Endothelial cell of umbilical vein (primary cell): Measurements from ENCODE around the gene CEACAM20. TPM values are rescaled to one million over a fixed set of nuclear protein-coding genes. Genes with fewer than 3 reads are reported as not detected.

Experiments used
- BruUV-seq: library from RNA; stranded (reverse); fragments of 400-500 nt; replicated peaks from 2 replicates; lab custom pipeline; 2021; lab: Mats Ljungman, UMichigan
- CTCF ChIA-PET: fragments of 300-600, 350-600 bp; sonication (Branson Sonifier 250); formaldehyde crosslinking; loops from one replicate; lab custom pipeline; 2021; ENCODE audit warnings: antibody characterized with exemption, inconsistent platforms; lab: Charles Lee
- POLR2A ChIA-PET: fragments of 300-600, 350-600 bp; sonication (Branson Sonifier 250); formaldehyde crosslinking; loops from one replicate; lab custom pipeline; 2021; ENCODE audit warnings: antibody characterized with exemption, inconsistent platforms; lab: Charles Lee
- DNase-seq: peaks from one replicate; pipeline ENCODE4 v3.0.0-alpha.2; 2011; ENCODE audit warnings: low read depth, low spot score
- FAIRE-seq: peaks from 2 replicates; lab custom pipeline; 2011; peaks lifted over from hg19 to GRCh38; lab: Jason Lieb, UNC
- H2AFZ ChIP-seq: 2 replicates; pipeline ENCODE4 v1.6.0; 2012; ENCODE audit warnings: low read depth, low read length, control low read depth, inconsistent platforms
- H3K27ac ChIP-seq: 2 replicates; pipeline ENCODE4 v1.5.1; 2011; ENCODE audit warnings: low read depth, mild to moderate bottlenecking, control low read depth, low read length, moderate library complexity; ENCODE audit not compliant: insufficient read depth
- H3K27me3 ChIP-seq, 2 experiments: 2 replicates each; pipeline versions ENCODE4 v1.6.0 to v1.6.1; 2011; ENCODE audit warnings: low read length in 2 of 2, mixed read lengths in 1 of 2; ENCODE audit not compliant: control insufficient read depth in 2 of 2, insufficient read depth in 2 of 2
- H3K36me3 ChIP-seq, 2 experiments: 2 replicates in 1 of 2; 3 replicates in 1 of 2; pipeline ENCODE4 v1.5.1; 2011; ENCODE audit warnings: low read length in 2 of 2, mild to moderate bottlenecking in 1 of 2, moderate library complexity in 1 of 2; ENCODE audit not compliant: control insufficient read depth in 2 of 2, insufficient read depth in 2 of 2; ENCODE audit errors: extremely low read depth in 1 of 2
- H3K4me1 ChIP-seq: 3 replicates; pipeline ENCODE4 v1.5.1; 2011; ENCODE audit warnings: mild to moderate bottlenecking, low read length; ENCODE audit not compliant: control insufficient read depth, insufficient read depth; ENCODE audit errors: extremely low read depth
- H3K4me2 ChIP-seq: 2 replicates; pipeline ENCODE4 v1.6.1; 2011; ENCODE audit warnings: low read length, control low read depth, mixed read lengths; ENCODE audit not compliant: insufficient read depth
- H3K4me3 ChIP-seq, 3 experiments: fragments of 200-600 bp in 1 of 3; sonication (generic), shearing (Covaris generic) in 1 of 3; replicated peaks in 1 of 3; 2 replicates each; pipeline ENCODE4 v1.5.1; 2011 to 2016; ENCODE audit warnings: control low read depth in 3 of 3, low read length in 3 of 3, mild to moderate bottlenecking in 2 of 3, inconsistent platforms in 1 of 3, low read depth in 1 of 3, moderate library complexity in 1 of 3; ENCODE audit not compliant: insufficient read depth in 1 of 3
- H3K79me2 ChIP-seq: 2 replicates; pipeline ENCODE4 v1.6.0; 2012; ENCODE audit warnings: low read length, inconsistent platforms; ENCODE audit not compliant: control insufficient read depth, insufficient read depth
- H3K9ac ChIP-seq: replicated peaks from 2 replicates; pipeline ENCODE3; 2011; ENCODE audit warnings: low read length, control low read depth; ENCODE audit not compliant: insufficient read depth; ENCODE audit errors: extremely low read depth
- H3K9me1 ChIP-seq: replicated peaks from 3 replicates; pipeline ENCODE4 v1.6.0; 2011; ENCODE audit warnings: mild to moderate bottlenecking, low read length; ENCODE audit not compliant: control insufficient read depth, insufficient read depth; ENCODE audit errors: extremely low read depth
- H3K9me3 ChIP-seq: replicated peaks from 2 replicates; pipeline ENCODE4 v1.5.1; 2012; ENCODE audit warnings: low read length, inconsistent platforms; ENCODE audit not compliant: control insufficient read depth, insufficient read depth
- H4K20me1 ChIP-seq: replicated peaks from 2 replicates; pipeline ENCODE3; 2011; ENCODE audit warnings: mild to moderate bottlenecking, low read length; ENCODE audit not compliant: control insufficient read depth, insufficient read depth; ENCODE audit errors: extremely low read depth
- CTCF ChIP-seq, 2 donors: IDR thresholded peaks; 1 replicate in 1 of 2; 2 replicates in 1 of 2; pipeline ENCODE4 v1.5.1; 2011; ENCODE audit warnings: low read length in 2 of 2, mild to moderate bottlenecking in 2 of 2, moderate library complexity in 2 of 2, control low read depth in 1 of 2, inconsistent platforms in 1 of 2, low read depth in 1 of 2; ENCODE audit not compliant: insufficient read depth in 1 of 2; ENCODE audit errors: extremely low read depth in 1 of 2
- EZH2 ChIP-seq: IDR thresholded peaks from 2 replicates; pipeline ENCODE4 v1.6.1; 2012; ENCODE audit warnings: borderline replicate concordance, low read depth, mild to moderate bottlenecking, moderate library complexity, low read length, inconsistent platforms; ENCODE audit not compliant: severe bottlenecking
- GATA2 ChIP-seq: IDR thresholded peaks from 2 replicates; pipeline ENCODE4 v1.7.0; 2011; ENCODE audit warnings: low read depth, mild to moderate bottlenecking, moderate library complexity, mixed read lengths, low read length; ENCODE audit not compliant: insufficient read length, insufficient read depth
- JUN ChIP-seq: IDR thresholded peaks from 2 replicates; pipeline ENCODE4 v1.6.1; 2011; ENCODE audit warnings: borderline replicate concordance, low read depth; ENCODE audit not compliant: insufficient read length, insufficient read depth
- MYC ChIP-seq: IDR thresholded peaks from one replicate; pipeline ENCODE4 v1.6.1; 2011; ENCODE audit warnings: mild to moderate bottlenecking, low read depth, low read length
- POLR2A ChIP-seq: IDR thresholded peaks from 2 replicates; pipeline ENCODE4 v1.6.1; 2012; ENCODE audit warnings: low read depth, mild to moderate bottlenecking, control low read depth, low read length
- POLR2AphosphoS5 ChIP-seq: IDR thresholded peaks from 2 replicates; pipeline ENCODE4 v1.6.1; 2012; ENCODE audit warnings: low read depth, mild to moderate bottlenecking, control low read depth, low read length, moderate library complexity; ENCODE audit not compliant: insufficient read depth
- dilution Hi-C: fragments of 300-500 bp; cut with MboI; formaldehyde crosslinking; loops from one replicate; pipeline ENCODE4 v1.15.0; 2019; ENCODE audit warnings: low sequenced_read_pairs; ENCODE audit not compliant: extremely low pct_ligation_motif_present
- intact Hi-C: fragments of 100-400 bp; cut with micrococcal nuclease; formaldehyde crosslinking; loops from one replicate; pipeline ENCODE4 v1.10.0; 2022
- polyA plus RNA-seq, 4 experiments: library from polyadenylated mRNA; depleted of rRNA in 3 of 4; stranded (reverse) in 3 of 4; unstranded in 1 of 4; fragments of >200 nt; gene quantifications; 2 replicates each; pipeline versions ENCODE4 v1.2.1 to v1.2.3, GENCODE V29; 2011 to 2012; ENCODE audit warnings: missing spikeins in 1 of 4
- total RNA-seq: library from RNA; stranded (reverse); gene quantifications from 2 replicates; pipeline ENCODE4 v1.2.3, GENCODE V29; 2021

Gene CEACAM20
- total and polyA plus RNA-seq, 2 donors (not counting 3 experiments of a cell fraction or from before 2014, with no cell fraction given) = 0.06 TPM; not detected in 1

- Histone ChIP-seq H2AFZ (no peak overlapping the region), H3K4me2 (no peak overlapping the region), H3K79me2 (peaks cover 29% of the 10 kb centered on the region), H3K9me3 (no peaks in the 10 kb centered on the region), H3K36me3 (peaks cover under 1 to 12% of the 10 kb centered on the region in 2 experiments), H3K9ac (no peak overlapping the region), H3K4me1 (peaks cover 11% of the 10 kb centered on the region), H4K20me1 (no peaks in the 10 kb centered on the region), H3K4me3 (no peak overlapping the region), H3K27ac (no peak overlapping the region), H3K27me3 (no peaks in the 10 kb centered on the region), H3K9me1 (no peaks in the 10 kb centered on the region)
- ChIA-PET CTCF (interaction anchor here (0.5 kb wide), 1 partner anchor 287 kb away, joined by 3 read pairs; the partner anchor contains the start of gene ZNF227), POLR2A (no interaction called here)
- BruUV-seq = no TSS peak
- intact Hi-C loops = no loop called here
- FAIRE-seq (no peak), DNase-seq (no peak)
- dilution Hi-C loops = no loop called here
- TF ChIP-seq CTCF (IDR thresholded peaks at IDR 0.05; ENCODE audit: extremely low read depth in 1 of 2, insufficient read depth in 1 of 2, low read depth in 1 of 2, low read length in 2 of 2) = no peak
- TF ChIP-seq EZH2 = no peak
- no peak for TF ChIP-seq MYC
- no peak for TF ChIP-seq POLR2AphosphoS5
- TF ChIP-seq JUN = no peak
Observed at GRCh38 chr19:44498988-44499387, 30.5 kb downstream of the CEACAM20 start.

GRCh38 chr19:44496711-44497110 lies 32.8 kb downstream of the CEACAM20 start:
- dilution Hi-C loops (no loop called here), intact Hi-C loops (no loop called here)
- H3K4me2 ChIP-seq = no peak overlapping the region
- H3K9me1 ChIP-seq = no peaks in the 10 kb centered on the region
- H3K27ac ChIP-seq = no peak overlapping the region
- no TSS peak for BruUV-seq
- H3K4me3 ChIP-seq = no peak overlapping the region
- TF ChIP-seq CTCF (IDR thresholded peaks at IDR 0.05; ENCODE audit: extremely low read depth in 1 of 2, insufficient read depth in 1 of 2, low read depth in 1 of 2, low read length in 2 of 2) = no peak
- TF ChIP-seq GATA2 = no peak
- TF ChIP-seq POLR2A = no peak
- H2AFZ ChIP-seq = no peak overlapping the region
- H3K27me3 ChIP-seq = no peaks in the 10 kb centered on the region
- H4K20me1 ChIP-seq = no peaks in the 10 kb centered on the region
- H3K4me1 ChIP-seq = peaks cover 11% of the 10 kb centered on the region
- peaks cover 6 to 15% of the 10 kb centered on the region in 2 experiments for H3K36me3 ChIP-seq
- H3K9ac ChIP-seq = no peak overlapping the region
- CTCF ChIA-PET = no interaction called here
- FAIRE-seq (no peak), DNase-seq (no peak)
- POLR2A ChIA-PET = no interaction called here
- no peaks in the 10 kb centered on the region for H3K9me3 ChIP-seq
- H3K79me2 ChIP-seq = peaks cover 38% of the 10 kb centered on the region
